Effector CD8-positive, alpha-beta T cell (primary cell): ENCODE measurements around the gene CSF3R.
A peak's percentile ranks its signal among the peaks of the same experiment; 100 is the strongest.

Experiments used
- DNase-seq: peaks from one replicate; lab custom pipeline; 2025; lab: John Stamatoyannopoulos, UW

The CSF3R gene

DNA sequence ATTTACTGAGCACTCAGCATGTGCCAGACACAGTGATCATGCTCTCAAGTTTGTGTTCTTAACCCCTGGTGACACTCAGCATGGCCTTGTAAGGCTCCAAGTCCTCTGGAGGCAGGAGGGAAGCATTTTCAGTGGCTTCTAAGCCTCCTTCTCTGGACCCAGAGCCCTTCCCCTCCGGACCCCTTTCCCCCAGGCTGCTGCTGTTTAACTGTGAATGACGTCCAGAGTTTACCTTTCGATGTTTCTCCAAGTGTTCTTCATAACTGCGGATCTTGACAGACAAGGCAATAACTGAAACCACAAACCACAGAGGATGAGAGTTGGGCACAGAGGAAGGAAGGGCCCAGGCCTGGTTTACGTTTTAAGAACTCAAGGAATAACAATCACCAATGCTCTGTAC lies 25.0 kb downstream of the CSF3R start:
- DNase-seq: no peak

GRCh38 chr1:36456391-36456928 lies 26.3 kb downstream of the CSF3R start:
- no peak for DNase-seq

- DNase-seq: no peak
These were observed 27.3 kb downstream of the CSF3R start for GRCh38 chr1:36455386-36455785.

DNA sequence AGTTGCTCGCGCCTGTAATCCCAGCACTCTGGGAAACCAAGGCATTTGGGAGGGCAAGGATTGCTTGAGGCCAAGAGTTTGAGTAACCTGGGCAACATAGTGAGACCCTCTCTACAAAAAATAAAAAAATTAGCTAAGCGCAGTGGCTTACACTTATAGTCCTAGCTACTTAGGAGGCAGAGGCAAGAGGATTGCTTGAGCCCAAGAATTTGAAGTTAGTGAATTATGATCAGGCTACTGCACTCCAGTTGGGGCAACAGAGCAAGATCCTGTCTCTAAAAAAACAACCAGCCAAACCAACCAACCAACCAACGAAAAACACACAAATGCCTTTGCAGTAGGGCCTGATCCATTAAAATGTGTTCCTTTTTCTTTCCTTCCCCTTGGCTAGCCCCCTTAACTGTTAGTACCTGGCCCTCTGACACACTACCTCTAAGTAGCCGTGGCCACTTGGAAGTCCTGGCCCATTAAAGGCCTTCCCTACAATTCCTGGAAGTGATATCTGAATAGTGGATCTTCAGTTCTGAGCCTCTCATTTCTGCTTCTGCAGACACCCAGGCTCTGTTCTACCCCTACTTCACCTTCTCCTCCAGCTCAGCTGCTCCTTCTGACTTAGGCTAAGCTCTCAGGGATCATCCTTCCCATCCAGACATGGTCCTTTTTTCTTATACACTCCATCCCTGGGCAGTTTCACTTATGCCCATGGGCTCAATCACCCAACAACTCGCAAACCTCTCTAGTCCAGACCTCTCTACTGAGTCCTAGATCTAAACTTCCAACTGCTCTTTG lies 28.9 kb downstream of the CSF3R start:
- no peak for DNase-seq

- DNase-seq: no peak
These were observed 29.7 kb downstream of the CSF3R start for GRCh38 chr1:36453051-36453450.

- no peak for DNase-seq
These were observed 31.8 kb downstream of the CSF3R start for GRCh38 chr1:36450919-36451305.

DNA sequence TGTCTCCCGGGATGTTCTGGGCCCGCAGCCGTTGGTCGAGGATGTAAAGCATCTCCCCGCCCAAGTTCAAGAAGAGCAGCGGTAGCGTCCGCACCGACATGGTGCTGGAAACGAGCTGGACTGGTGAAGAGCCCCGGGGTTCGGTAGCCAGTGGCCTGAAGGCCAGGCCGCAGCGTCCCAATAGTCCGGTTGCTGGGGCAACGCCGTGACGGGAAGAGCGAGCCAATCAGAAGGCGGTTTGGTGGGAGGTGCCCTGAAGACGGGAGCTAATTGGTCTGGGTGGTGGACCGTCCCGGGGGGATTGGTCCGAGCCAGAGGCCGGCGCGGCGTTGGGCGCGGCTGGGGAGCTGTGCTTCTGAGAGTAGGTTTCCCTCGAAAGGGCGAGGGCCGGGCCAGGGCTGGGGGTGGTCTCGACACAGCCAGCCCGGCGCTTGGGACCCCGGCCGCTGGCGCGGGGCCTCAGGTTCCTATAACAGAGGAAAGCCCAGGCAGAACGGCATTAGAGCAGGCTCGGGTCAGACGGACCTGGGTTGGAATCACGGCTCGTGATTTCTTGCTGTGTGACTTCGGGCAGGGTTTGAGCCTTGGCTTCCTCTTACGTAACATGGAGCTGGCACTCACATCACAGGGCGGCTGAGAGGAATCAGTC lies 32.3 kb downstream of the CSF3R start, which contains the start of gene OSCP1:
Gene OSCP1, minus strand, starts transcription at position 182 of the 649 bp plus-strand sequence. Its CDS starts 82 bp downstream, at position 100.
- peak; percentile 79 for DNase-seq

GRCh38 chr1:36448530-36449056 lies 34.1 kb downstream of the CSF3R start:
- no peak for DNase-seq

GRCh38 chr1:36447450-36447849 lies 35.3 kb downstream of the CSF3R start:
- no peak for DNase-seq

GRCh38 chr1:36446746-36447145 lies 36.0 kb downstream of the CSF3R start:
- DNase-seq: no peak

DNA sequence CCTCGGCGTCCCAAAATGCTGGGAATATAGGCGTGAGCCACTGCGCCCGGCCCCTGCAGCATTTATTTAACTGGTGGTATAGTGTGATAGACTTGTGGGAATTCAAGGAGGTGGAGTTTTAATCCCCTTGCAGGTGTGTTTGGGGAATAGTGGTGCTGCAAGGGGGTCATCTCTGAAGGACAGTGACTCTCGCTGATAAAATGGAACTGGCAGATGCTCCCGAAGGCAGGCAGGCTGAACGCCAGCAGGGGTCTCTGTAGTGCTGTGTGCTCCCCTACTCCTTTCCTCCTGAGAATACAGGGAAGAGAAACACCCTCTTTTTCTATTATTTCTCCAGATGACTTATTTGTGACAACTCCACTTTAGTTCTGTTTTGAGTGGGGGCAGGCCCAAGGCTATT lies 36.4 kb downstream of the CSF3R start:
- DNase-seq: no peak

GRCh38 chr1:36443297-36443696 lies 39.4 kb downstream of the CSF3R start:
- DNase-seq: no peak

DNA sequence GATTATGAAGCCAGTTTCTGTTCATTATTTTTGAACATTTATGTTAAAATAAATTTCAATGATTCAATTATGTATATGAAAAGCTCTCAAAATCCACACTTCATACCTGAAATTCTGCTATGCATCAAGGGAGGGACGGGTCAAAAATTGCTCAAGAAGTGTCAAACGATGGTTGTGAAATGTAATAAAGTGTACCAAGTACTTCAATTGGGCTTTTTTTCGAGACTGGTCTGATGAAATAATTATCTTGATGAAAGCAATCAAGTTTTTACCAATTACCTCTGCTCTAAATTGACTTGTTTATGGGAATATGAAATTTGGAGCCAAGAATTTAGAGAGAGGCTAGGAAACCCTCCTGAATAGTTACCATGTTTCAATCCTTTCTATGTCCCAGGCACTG lies 40.4 kb downstream of the CSF3R start:
- DNase-seq: no peak

- DNase-seq: no peak
These were observed 42.1 kb downstream of the CSF3R start for GRCh38 chr1:36440646-36441045.

DNA sequence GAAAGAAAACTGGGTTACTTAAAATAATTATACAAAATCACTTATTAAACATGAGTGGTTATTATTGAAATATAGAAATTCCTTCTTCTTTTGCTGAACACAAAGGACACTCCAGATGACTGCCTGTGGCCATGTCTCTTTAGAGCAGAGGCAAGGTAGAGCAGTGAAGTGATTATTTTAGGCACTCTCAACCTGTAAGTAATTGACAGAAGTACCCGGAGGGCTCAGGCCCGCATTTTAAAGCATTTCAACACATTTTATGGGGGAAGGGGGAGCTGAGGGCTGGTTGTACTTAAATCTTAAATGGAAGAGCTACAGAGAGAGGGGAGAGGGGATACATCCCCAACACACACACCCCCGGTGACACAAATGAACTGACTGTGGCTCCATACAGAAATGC lies 42.7 kb downstream of the CSF3R start:
- DNase-seq: no peak

- DNase-seq: no peak
These were observed 44.0 kb downstream of the CSF3R start for GRCh38 chr1:36438715-36439114.

- DNase-seq: no peak
These were observed 45.9 kb downstream of the CSF3R start for GRCh38 chr1:36436821-36437220.

- DNase-seq: no peak
These were observed 49.6 kb downstream of the CSF3R start for GRCh38 chr1:36433102-36433501.

DNA sequence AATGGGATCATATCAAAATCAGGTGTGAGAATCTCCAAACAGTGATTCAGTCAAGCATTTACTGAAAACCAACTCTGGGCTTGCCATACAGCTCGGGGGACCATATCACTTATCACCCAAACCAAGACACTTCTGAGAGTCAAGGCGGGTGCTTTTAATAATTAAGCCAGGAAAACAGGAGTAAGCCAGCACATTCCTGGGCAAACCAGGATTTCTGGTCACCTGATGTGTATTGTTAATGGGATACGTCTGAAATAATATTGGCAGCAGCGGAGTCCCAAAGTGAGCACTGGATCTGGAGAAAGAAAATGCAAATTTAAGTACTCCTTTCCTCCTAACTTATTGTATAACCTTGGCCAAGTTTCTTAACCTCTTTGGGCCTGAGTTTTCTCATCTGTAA lies 50.1 kb downstream of the CSF3R start:
- no peak for DNase-seq

DNA sequence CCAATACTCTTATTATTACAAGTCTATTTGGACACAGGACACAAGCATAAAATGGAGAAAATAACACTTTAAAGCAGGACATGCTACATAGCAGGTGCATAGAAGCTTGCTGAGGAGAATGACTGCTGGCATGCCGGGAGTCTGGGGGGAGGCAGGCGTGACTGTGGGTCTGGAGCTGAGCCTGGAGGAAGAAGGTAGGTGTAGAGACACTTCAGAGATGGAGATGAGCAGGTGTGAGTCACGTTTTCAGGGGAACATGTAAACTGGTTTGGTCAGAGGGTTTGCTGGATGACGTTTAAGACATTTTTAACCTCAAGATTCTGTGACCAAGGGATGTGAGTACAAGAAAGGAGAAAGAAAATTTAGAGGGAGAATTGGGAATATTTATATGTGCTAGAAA lies 56.9 kb downstream of the CSF3R start:
- no peak for DNase-seq

GRCh38 chr1:36421649-36422048 lies 61.1 kb downstream of the CSF3R start:
- DNase-seq: no peak

GRCh38 chr1:36420836-36421317 lies 61.8 kb downstream of the CSF3R start:
- DNase-seq: peak; percentile 87

- DNase-seq: no peak
These were observed 62.3 kb downstream of the CSF3R start for GRCh38 chr1:36420409-36420808.
